GM23248 (cell line): ENCODE measurements around the gene SLC5A6.

ENCODE experiments used
- EZH2 ChIP-seq: fragments of 200-600 bp; sonication (generic); IDR thresholded peaks from 2 replicates; pipeline ENCODE4 v1.6.1; 2018; ENCODE audit warnings: antibody characterized with exemption, mild to moderate bottlenecking; ENCODE audit not compliant: insufficient read depth, poor library complexity, severe bottlenecking
- EZH2phosphoT487 ChIP-seq: fragments of 200-600 bp; sonication (generic); IDR thresholded peaks from 2 replicates; pipeline ENCODE4 v1.6.1; 2018; ENCODE audit warnings: antibody characterized with exemption, moderate library complexity, mild to moderate bottlenecking, low read depth; ENCODE audit not compliant: insufficient read depth

DNA sequence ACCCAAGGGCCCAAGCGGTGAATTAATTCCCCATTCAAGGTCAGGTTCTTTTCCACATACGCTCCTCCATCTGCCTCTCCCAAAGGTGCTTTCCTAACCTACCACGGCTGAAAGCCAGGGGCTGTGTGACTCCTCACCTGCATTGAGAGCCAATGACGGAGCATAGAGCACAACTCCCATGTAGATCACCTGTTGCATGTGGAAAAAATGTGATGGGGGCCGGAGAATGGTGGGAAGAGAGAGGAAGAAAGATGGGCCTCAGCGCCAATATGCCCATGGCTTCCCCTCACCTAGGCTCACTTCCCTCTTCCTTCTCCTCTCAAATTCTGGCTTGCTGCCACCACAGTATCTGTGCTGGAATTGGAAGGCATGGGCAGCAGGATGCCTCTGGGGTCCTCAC, 5.7 kb downstream of the SLC5A6 start:
- no peak for TF ChIP-seq EZH2
- no peak for TF ChIP-seq EZH2phosphoT487
